Fibroblast of peridontal ligament (primary cell): Measurements from ENCODE around the gene TENM4.
A peak's percentile ranks its signal among the peaks of the same experiment; 100 is the strongest.
"Not testable (repeated sequence)": the region's sequence is repeated elsewhere in the genome, so short reads cannot be mapped to it uniquely, and the experiment has no call there.

ENCODE experiments used
- DNase-seq: peaks from one replicate; pipeline ENCODE4 v3.0.0-alpha.2; 2010; ENCODE audit errors: extremely low read depth

TENM4 gene

DNA sequence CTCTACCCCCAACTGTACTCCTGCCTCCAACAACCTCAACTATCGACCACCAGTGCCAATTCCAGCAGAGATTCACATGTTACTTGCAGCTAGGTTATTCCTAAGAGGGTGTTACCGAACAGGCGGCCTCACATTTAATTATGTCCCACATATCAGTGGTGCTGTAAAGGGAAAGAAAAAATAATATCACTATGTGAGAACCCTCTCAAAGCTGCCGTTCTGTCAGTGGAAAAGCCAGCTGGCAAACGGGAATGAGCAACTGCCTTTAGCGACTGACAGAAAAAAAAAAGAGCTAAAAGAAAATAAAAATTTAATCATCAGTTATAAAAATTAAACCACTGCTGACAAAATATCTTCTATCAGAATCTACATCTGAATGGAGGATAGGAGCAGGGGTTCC lies 595.3 kb downstream of the TENM4 start:
- no peak for DNase-seq

DNA sequence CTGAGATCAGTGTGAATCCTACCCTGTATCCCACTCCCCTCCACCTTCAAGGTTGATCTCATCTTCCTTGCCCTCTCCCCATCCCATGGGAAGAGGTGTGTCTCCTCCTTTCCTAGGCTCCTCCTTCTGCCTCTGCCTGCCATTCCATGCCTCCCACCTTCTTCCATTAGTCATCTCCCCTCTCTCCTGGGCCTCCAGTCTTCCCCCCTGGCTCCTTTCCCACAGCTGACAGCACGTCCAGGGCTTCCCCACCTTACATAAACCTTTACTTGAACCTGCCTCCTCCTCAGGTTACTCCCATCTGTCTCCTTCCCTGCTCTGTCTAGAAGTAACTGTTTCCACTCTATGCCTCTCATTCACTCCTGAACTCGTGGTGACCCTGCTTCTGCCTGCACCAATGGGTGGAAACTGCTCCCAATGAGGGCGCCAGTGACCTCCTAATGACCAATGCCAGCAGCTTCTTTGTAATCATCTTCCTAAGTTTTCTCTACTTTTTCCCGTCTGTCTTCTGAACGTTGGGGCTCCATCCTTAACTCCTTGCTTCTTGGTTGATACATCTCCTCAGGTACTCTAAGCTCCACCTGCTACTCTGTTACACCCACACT lies 599.3 kb downstream of the TENM4 start:
- DNase-seq: no peak

DNA sequence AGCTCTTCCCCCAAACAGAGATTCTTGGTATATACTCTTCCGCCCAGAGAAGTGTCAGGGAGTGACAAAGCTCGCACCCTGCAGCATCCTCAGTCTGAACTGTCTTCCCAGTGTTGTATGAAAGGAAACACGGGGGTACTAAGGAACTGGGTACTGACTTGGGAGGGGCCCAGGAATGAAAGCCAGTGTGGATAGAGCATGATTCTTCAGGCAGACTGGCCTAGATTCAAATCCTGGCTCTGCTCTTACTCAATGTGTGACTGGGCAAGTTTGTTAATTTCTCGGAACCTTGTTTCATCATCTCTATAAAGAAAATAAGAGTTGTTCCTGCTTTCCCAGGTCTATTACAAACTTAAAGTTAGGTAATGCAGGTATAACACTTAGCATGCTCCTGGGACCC lies 600.2 kb downstream of the TENM4 start:
- peak; percentile 91 for DNase-seq

DNA sequence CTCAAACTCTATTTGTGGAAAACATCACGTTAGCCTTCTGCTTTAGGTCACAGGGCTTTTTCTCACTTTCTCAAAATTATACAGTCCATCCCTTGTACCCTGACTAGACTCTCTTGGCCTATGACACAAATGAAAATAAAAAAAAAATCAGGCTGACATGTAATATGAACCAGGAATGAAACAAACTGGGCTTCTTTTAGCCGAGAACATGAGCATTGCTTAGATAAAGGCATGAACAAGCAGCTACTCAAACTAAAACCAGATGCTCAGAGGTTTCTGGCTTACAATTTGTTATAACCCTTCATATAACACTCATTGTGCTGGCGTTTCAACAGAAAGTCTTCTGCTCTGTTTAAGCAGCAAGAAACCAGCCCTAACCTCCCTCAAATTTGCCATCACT lies 600.6 kb downstream of the TENM4 start:
- peak; percentile 98 for DNase-seq

DNA sequence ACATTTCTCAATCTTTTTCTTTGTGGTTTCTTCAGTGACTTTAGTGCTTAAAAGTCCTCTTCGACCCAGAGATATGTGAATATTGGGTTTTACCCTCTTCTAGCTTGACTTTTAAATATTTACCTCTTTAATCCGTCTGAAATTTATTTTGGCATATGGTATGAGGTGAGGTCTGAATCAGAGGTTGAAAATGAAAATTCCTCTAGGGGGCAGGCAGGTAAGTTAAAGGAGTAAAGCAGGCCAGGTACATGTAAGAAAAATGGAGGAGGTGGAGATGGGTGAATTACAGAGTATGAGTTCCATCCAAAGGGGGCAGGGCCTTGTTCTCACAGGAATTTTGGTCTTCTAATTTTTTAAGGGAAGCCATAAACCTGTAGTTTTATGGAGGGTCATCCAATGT lies 602.4 kb downstream of the TENM4 start:
- no peak for DNase-seq

DNA sequence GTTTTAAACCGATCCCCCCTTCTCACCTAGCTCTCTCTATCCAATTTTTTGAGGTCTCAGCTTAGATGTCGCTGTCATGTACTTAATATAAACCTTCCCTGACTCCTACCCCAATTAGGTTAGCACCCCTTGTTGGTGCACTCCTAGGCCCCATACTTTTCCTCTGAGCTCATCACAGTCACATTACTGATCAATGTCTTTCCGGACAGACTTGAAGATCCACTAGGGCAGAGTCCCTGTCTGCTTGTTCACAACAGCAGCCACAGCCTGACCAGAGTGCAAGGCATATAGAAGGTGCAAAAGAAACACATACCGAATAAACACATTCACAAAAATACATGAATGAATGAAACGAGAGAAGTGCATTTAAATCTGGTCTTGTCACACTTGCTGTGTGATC lies 605.2 kb downstream of the TENM4 start:
- no peak for DNase-seq

DNA sequence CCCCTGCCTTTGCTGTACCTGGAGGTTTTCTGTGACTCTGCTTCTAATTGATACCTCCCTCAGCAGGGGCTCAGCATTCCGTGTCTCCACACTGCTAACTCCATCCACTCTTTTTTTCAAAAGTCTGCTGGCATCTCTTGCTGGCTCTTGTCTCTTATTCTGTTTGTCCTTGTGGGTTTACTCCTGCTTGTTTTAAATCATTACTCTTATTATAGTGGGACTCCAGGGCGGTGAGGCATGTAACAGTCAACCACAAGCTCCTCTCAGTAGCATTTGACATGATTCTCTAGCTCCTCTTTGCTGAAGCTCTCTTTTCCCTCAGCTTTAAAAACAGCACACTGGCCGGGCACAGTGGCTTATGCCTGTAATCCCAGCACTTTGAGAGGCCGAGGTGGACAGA lies 605.9 kb downstream of the TENM4 start:
- DNase-seq: peak; percentile 34

DNA sequence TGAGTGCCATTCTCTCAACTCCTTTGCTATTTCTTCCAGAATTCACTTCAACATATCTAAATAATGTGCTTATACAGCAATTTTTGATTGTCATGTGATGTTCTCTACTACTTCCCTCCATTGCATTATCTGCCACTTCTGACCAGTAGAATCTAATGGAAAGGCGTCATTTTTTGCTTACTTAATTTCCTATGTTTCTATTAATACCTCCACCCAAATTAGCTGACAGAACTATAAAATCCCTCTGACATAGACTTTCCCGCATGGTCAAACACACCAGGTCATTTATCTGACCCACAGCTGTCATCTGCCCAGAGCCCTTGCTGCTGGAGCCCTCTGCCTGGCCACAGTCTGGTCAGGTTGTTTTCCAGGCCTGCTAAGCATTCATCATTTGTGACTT lies 607.6 kb downstream of the TENM4 start:
- no peak for DNase-seq

DNA sequence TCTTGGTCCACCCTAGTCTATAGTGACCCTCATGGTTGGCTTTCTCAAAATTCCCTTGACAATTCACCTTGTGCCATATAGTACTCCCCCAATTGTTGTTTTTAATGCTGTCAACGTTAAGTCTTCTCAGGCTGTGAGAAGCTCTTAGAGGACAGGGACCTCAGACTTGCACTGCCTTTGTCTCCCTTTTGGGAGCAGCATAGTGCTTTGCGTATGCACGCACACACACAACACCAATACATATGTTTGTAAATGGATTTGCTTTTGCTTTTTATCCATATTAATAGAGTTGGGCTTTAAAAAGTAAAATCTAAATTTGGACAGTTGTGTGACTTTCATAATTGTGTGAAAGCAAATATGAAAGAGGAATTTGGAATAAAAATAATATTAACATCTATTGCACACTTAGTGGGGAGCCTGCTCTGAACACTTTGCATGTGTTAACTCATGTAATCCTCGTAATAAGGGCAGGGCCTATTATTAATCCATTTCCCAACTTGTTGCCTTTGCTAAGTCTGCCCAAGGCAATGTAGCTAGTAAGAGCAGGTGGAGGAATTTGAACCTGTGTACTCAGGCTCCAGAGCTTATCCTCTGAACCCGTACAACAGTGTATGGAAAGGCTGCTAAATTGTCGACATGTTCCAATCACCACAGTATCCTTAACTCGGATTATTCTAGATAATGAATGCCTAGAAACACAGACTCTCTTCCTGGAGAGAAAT lies 608.4 kb downstream of the TENM4 start:
- no peak for DNase-seq

DNA sequence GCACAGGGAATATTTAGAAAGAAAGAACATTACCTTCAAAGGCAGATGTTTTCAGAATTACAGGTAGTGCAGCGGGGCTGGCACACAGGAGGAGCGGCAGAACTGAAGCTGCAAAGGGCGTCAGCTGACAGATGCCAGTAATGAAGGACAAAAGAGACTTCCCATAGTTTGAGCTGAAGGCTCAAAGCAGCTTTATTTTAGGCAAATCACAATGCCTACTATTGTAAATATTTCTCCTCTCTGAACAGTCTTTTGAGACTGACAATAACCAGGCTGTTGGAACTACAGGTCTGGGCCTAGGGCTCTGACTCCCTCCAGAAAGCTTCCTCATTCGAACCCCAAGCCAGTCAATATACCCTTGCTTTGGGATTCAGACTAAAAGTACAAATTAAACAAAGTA lies 609.3 kb downstream of the TENM4 start:
- no peak for DNase-seq

DNA sequence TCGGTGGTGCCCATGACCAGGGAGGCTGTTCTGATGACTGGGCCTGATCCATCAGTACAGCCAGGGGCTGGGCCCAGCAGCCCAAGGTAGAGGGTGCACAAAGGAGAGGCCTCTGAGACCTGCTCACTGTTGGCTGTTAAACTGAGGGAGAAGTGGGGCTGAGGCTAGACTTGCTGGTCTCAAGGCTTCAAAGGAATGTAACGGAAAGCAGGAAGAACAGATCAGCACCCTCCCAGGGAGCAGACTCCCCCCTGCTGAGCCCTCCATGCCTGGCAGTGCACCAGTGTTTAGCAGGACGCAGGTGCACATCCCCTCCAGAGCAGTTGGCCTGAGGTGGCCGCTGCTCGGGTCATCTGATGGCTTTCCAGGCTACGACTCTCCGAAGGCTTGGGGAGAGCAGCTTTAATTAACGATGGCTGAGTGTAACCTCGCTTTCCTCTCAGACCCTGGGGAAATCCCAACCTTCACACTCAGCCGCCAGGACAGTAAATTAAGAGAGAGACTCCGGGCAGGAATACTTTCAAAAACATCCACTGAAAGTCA lies 610.5 kb downstream of the TENM4 start:
- no peak for DNase-seq

DNA sequence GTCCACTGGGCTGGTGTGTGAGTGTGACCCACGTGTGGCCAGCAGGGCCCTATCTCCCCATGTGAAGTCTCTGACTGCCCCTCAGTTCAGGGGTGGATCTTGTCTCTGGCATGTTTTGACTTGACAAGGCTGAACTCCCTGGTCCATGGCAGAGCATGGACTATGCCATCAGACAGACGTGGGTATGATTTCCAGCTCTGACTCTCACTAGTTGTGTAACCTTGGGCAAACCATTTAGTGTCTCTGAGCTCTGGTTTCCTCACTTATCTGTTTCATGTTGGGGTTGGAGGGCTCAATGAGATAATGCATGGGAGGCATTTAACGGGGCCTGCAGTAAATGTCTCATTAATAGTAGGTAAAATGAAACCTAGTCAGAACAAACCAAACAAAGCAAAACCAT lies 611.7 kb downstream of the TENM4 start:
- no peak for DNase-seq

DNA sequence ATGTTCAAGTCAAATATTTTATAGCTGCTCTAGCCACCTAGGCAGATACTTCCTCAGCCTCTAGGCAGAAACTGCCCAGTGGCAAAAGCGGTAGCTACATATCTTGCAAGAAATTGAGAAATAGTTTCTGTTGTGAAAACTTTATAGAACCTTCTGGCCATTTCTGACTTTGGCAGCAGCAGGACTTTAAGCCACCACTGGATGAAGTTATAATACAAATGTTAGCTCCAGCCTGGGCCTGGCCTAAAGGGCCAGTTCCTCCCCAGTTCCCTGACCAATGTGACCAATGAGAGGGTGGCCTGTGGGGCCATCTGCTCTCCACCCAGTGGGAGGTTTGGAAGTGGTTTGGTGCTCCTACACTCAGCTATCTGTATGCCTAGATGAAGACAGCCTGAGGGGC lies 612.2 kb downstream of the TENM4 start:
- DNase-seq: no peak

DNA sequence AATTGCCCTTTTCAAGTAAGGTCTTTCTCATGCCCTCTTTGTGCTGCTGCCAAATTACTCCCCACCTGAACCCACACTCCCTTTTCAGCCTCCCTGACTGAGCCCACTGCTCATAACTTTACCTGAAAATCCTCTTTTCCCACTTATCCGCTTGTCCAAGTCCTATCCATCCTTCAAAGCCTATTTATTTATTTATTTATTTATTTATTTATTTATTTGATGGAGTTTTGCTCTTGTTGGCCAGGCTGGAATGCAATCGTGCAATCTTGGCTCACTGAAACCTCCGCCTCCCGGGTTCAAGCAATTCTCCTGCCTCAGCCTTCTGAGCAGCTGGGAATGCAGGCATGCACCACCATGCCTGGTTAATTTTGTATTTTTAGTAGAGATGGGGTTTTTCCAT lies 613.5 kb downstream of the TENM4 start:
- DNase-seq: not testable (repeated sequence)

DNA sequence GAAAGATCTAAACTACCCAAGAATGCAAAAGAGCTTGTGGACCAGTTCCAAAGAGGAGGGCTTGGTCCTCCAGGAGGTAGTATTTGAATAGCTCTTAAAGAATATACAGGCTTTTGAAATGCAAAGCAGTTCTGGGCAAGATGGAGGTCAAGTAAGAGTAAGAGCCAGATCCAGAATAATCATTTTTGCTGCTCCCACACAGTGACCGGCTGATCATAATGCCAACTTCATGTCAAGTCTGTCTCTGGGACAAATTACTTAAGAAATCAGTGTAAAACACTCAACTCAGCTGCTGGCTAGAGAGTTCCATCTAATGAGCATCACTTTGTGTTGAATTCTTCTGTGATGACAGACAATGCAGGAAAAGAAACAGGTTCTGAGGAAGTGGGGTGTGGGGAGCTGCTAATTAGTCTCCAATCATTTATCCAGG lies 615.2 kb downstream of the TENM4 start:
- DNase-seq: no peak

DNA sequence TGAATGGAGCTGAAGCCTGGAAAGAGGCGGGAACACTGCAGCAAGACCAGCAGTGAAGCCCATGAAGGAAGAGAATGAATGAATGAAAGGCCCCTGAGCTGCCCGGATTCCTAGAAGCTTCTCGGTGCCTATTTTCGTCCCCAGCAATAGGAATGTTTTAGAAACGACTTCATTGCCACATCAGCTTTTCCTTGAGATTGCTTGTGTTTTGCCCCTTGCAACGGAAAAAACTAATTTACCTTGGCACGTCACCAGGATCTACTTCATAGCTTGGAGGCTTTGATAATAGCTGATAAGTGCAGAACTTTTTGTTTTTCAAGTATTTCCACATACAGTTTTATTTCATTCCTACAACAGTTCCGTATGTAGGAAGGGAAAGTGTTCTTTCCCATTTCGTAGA lies 617.2 kb downstream of the TENM4 start:
- DNase-seq: no peak

DNA sequence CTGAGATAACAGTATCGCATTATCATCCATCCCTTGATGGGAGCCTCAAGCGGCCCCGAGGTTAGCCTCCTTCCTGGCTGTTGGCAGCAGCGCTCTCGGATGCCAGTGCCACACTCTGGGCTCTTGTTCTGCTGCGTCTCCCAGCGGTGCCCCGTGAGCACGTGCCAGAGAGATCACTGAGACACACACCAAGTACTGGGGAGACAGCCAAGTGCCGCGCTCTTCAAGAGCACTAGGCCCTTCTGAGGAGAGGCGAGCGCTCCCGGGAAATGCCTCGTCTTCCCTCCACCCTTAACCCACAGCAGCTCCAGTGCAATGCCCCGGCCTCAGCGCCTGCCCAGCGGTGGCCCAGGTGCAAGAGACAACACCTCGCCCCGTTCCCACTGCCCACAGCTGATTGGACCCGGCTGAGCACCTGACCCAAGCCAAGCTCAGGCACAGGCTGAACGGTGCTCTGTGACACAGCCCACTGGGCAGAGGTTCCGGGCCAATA lies 617.9 kb downstream of the TENM4 start:
- DNase-seq: no peak

DNA sequence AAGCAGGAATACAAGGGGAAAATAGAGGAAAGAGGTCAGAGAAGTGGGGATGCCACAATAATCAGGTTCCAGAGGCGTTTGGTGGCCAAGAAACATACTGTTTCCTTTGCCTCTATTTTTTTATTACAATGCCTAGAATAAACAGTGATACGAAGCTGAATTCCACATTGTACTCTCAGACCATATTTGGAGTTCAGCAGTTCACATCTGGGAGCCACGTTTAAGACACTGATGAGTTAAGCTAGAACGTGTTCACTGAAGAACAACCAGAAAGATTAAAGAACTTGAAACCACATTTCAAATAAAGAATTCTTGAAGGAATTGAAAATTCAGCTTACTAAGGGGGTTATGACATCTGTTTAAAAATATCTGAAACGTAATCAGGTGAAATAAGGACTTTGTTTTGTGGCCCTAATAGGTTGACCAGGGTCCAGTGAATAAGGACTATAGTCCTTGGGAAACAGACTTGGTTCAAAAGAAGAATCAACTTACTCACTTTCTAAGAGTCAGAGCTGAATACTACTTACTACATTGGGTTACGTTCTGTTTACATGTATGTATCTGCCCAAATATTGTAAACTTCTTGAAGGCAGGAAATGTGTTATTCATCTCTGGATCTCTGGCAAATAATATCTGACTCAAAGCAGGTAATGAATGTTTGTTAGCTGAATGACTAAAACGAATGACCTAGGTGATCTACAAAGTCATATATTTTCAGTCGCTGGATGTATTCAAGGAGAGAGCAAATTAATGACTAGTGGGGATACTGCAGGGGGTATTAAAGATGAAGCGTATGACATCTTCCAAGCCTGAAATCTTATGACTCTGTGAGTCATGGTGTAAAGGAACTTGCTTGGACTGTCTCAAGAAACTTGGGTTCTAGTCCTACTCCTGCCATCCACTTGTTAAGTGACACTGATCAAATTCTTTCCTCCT lies 619.2 kb downstream of the TENM4 start:
- DNase-seq: peak; percentile 76

DNA sequence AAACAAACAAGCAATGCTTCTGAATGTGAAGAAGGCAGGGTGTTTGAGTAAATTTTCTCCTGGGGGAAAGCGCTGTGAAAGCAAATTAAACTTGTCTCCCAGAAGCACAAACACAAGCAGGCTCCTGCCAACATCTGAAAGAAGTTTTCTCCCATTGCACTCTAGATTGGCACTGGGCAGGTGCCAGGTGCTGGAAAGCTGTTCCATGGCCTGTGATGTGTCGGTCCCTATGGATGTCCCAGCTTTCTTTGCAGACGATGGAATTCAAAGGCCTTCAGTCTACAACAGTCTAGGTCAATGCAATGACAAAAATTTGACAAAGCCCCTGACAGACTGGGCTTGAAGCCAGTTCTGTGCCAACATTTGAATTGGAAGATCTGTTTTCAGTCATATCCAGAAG lies 620.1 kb downstream of the TENM4 start:
- DNase-seq: no peak

DNA sequence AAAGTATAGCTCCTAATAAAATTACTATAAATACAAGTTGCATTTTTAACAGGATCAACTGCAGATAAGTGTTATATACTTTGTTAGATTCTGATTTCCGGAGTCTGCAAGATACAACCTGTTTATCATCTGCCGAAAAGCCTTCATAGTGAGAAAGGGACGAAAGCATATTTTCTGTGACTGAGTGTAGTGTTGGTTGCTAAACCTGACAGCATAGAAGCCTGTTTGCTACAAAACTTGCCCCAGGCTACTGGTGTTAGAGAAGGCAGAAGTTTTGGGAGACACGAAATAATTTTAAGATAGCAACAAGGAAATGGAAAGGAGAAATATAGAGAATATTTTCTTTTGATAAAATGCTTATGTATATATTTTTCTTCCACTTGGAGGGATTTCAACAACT lies 622.6 kb downstream of the TENM4 start:
- DNase-seq: no peak

DNA sequence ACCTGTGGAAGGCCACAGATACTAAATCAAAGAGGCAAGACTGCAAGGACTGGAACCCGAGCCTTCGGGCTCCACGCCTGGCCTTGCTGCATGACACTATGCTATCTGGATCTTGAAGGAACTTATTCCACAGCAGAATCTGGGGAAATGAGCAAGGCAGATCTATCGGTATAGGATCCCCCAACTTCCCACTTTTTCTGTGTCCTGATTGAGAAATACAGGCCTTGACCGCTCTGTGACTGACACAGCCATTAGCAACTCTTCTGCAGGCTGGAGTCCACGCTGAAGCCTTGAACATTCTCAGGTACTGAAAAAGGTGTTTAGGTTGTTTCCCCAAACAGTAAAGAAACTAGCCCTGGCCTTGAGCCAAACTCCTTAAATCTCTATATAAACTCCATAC lies 625.0 kb downstream of the TENM4 start:
- no peak for DNase-seq
